ENCODE data around the gene CCNI.
"Not testable (repeated sequence)": the region's sequence is repeated elsewhere in the genome, so short reads cannot be mapped to it uniquely, and the experiment has no call there.

CCNI gene

DNA sequence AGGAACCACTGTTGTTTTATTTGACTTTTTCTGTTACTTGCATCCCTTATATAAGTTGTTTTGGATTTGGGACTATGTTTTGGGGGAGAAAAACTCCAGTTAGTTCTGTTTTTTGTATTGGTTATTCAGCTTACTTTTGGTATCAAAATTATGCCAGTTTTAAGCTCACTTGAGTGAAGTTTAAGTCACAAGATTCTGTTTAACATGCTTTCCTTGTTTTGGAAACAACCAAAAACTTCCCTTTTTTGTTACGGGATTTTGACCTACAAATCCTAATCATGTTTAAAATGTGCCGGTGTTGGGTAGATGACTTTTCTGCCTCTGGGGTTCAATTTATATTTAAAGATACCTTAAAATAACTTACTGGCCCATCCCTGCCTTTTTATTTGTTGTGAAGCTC is 36.0 kb downstream of the CCNI start:
- no peak for DNase-seq (ENCODE audit: low spot score)

DNA sequence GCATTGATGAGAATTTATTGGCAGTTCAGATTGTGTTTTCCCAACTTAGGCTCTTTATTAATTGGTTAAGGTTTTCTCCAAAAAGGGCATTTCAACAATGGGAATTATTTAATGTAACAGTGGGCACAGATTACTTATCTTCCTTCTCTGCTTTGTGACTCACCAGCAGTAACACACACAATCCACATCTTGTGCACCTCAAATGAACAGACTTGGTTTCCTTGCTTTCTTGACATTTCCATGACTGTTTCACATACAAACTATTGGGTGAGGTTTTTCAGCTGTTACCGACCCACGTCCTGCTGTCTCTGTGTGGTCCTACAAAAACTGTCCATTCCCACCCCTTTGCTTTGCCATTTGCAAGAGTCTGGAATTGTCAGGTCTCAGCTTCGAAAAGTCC is 38.1 kb downstream of the CCNI start:
- DNase-seq (ENCODE audit: low spot score), result no peak

DNA sequence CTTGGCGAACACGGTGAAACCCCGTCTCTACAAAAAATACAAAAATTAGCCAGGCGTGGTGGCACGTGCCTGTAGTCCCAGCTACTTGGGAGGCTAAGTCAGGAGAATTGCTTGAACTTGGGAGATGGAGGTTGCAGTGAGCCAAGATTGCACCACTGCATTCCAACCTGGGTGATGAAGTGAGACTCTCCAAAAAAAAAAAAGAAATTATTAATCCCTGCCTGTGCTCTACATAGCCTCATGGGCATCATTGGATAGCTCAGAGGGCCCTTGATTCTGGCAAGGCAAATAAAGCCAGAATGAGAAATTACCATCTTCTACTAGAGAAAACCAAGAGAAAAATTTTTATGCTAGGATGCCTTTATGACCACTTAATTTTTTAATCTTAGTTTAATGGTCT is 38.6 kb downstream of the CCNI start:
- not testable (repeated sequence) for DNase-seq (ENCODE audit: low spot score)

DNA sequence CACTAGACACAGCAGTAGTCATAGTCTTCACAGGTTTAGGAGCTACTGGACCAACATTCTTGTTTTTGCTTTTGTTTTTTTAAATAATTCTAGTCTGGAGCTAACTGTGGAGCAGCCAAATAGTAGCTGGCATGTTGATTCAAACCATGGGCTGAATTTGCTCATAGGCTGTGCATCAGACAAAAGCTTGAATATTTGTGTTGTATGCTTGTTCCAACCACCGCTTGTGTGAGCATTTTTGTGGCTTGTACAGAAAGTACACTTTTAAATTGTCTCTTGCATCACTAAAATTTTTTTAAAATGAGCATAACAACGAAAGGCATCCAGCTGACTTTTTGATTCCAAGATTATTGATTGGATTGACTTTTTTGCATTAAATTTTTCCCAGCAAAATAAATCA is 39.6 kb downstream of the CCNI start:
- DNase-seq (ENCODE audit: low spot score), result no peak

DNA sequence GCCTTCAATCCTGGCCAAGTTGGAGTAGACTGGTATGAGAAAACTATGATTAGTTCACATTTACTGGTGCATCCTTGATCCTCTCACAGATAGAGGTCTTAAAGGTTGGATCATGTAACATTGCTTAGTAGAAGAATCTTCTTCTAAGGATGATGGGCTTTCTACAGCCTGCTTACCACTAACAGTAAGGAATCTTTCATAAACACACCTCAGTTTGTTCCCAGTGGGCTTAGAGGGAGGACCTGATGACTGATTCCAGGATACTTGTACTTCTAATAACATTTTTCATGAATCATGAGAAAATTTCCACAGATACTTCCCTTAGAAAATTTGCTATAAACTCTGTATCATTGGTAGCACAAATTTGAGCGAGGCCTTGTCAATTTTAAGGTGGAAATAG is 40.6 kb downstream of the CCNI start:
- no peak for DNase-seq (ENCODE audit: low spot score)

DNA sequence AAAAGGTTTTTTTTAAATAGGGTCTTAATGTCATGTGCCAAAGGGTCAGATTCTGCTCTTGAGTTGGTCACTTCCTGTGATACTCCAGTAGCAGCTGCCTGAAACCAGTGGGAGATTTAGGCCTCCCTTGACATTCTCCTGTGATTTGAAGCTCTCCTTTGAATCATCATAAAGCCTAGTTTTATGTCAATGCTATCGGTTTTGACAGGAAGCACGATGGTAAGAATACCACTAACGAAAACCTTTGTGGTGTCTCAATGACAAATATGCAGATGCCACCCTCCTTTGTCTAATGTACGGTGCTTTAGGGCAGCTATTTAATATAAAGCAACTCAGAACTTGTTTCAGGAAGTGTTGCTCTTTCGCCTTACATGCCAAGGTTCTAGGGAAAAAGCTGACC is 44.2 kb downstream of the CCNI start:
- DNase-seq (ENCODE audit: low spot score), result no peak

DNA sequence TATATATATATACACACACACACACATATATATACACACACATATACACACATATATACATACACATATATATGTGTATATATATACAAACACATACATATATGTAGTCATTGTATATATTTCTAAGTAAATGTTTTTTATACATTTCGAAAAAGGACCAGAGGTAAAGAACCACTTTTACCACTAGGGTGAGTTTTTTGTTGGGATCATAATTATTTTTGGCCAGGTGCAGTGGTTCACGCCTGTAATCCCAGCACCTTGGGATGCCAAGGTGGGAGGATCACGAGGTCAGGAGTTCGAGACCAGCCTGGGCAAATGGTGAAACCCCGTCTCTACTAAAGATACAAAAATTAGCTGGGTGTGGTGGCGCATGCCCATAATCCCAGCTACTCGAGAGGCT is 46.0 kb downstream of the CCNI start:
- DNase-seq (ENCODE audit: low spot score), result not testable (repeated sequence)

DNA sequence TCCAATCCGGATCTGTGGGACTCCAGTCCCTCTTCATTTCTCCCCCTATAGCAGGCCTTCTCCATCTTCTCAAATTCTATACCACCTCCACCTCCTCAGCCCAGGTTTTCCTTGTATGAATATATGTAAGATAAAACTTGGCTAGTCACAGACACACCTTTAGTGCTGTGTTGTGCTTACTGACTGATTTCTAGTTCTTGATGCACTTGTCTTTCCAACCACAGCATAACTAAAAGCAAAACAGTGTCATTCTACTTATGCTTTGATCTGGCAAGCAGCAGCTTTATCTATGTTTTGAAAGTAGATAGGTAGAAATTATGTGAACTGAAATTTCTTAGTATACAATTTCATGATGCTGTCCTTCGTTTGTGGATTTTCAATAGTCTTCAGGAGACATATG is 47.5 kb downstream of the CCNI start:
- no peak for DNase-seq (ENCODE audit: low spot score)

DNA sequence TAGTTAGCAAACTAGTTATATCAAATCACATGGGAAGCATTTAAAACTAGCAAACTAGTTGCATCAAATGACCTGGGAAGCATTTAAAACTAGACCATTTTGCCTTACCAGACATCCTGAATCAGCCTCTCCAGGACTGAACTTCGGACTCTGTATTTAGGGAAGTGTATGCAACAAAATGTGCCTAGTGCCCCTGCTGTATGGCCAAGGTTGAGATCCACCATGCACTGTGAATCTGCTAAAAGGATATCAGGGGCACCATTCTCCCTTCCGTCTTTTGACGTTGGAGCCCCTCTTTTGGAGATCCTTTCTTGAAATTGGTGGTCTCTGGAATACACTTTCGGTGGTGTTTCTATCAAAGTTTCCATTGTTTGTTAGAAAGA is 49.5 kb downstream of the CCNI start:
- DNase-seq (ENCODE audit: low spot score), result no peak

DNA sequence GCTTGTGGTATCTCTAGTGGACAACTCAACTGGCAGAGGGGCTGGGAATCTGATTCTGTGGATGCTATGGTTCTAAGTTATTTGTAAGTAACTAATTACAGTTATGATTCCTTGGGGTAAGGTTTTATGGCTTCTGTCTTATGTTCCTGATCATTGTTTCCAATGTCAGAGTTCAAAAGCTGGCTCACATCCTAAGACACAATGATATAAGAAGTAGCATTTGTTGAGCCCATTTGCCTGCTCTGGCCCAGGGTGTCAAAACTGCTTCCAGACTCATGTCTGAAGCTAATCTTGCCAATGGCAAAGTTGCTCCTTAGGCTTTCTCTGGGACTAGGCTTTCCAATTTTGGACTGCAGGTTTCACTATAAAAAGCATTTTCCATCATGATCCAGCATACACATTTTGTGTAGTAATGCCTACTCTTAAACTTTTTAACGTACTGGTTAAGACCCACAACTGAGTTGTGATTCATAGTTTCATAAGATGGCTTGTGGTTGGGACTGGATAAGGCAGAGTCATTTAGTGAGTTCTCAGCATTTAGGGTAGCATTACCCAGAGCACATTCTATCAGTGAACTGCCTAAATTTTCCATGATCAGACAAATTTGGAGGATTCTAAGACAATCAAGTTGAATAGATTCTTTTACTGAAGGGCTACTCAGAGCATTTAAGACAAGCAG is 50.0 kb downstream of the CCNI start:
- DNase-seq (ENCODE audit: low spot score), result no peak

DNA sequence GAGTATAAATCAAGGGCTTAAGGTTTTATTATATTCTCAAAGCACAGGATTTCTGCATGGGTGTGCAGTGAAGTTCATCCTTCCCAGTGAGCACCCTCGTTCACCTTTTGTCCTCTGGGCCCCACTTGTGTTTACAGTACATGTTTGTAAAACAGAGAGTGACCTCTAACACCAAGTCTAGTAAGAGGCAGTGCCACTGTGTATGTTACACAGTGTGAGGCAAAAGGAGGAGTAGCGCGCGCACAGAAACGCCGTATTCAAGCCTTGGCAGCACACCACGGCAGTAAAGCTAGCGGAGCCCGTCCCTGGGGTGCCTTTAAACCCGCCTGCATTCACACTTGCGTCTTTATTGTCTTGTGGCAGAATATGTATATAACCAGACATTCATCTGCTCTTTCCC is 51.9 kb downstream of the CCNI start:
- DNase-seq (ENCODE audit: low spot score), result no peak

DNA sequence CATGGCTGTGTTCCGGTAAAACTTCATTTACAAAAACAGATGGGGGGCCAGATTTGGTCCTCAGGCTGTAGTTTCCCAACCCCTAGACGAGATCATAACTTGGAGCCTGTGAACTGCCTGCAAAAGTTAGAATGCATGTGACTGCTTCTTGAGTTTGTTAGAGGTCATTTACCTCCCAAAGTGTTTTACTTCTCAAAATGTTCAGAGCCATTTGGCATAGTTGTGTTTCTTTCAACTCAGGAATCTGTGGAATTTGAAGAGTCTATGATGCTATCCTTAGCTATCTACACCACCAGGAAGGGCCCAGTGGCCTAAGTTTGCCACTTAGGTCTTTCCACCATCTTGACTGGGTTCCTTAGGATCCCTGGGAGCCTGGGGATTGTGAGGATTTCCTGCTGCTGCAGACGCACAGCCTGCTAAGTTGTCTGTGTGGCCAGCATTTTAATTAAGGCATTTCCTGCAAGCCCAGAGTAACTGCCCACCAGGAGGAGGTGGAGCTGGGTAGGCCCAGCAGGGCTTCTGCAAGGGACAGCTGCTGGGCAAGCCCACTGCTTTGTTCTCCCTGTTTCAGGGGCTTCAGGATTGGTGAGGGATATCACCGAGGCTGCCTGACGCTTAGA is 53.1 kb downstream of the CCNI start:
- no peak for DNase-seq (ENCODE audit: low spot score)

DNA sequence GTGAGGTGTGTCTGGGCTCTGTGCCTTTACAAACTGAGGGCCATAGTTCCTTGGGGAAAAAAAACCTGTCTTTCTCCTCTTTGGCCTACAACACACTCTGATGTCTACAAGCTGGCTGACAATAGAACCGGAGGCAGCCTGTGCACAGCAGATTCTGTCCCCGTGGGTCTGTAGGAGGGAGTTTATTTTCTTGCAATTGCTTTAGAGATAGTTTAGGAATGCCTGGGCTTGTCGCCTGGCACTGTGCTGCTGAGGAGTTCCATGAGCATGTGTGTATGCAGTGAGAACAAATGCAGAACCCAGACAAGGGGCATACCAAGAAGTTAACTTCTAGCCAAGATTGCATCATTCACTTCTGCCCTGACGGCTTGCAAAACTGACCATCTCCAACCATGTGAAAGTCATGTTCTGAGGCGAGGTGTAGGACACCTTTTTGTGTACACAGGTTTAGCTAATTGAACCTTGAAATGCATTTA is 54.1 kb downstream of the CCNI start:
- no peak for DNase-seq (ENCODE audit: low spot score)

DNA sequence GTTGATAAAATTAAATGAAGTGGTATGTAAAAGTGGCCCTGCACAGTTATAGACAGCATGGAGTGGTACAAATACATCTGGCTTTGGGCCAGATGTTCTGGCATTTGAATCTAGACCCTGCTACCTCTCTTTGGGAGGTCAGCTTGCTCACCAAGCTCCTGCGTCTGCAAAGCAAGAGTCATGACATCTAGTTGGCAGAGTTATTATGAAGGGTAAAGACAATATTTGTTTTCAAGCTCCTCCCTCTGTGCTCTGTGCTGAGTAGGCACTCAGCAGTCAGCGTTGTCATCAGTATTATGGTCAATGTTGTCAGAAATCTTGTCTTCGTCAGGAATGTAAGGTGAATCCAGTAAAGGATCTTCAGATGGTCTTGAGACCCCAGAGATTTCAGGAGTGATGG is 55.8 kb downstream of the CCNI start:
- no peak for DNase-seq (ENCODE audit: low spot score)

DNA sequence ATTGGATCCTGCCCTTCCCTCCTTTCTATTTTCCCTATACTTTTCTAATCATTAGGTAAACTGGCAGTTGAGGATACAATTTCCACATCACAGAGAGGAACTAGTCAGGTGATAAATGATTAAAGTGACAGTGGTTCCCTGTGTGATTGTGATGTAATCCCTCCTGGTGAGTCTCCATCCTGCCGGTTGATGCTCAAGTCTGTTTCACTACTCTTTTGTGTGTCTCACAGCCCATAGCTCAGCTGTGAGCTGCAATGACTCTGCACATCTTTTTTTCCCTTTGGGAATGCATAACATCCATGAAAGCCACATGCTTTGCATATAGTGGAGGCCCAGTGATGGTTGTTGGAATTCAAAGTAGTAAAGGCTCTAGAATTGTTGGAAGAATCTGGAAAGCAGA is 60.4 kb downstream of the CCNI start:
- DNase-seq (ENCODE audit: low spot score), result peak; percentile 37

DNA sequence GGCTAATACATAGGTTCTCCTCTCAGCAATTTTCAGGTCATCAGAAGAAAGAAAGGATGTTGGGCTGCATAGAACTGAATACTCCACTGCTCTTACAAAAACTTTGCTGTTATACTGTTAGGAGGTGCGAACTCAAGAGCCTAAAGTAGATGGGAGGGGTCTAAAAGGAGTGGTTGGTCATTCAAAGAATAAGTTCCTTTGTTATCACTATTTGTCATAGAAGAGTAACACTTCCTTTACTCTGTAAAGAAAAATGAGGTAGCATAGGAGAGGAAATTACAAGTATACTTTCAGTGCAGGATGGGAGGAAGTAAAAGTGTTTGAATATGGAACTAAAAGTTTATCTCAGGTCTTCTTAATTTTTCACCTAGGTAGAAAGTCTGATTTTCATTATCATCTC is 61.5 kb downstream of the CCNI start:
- DNase-seq (ENCODE audit: low spot score), result no peak

DNA sequence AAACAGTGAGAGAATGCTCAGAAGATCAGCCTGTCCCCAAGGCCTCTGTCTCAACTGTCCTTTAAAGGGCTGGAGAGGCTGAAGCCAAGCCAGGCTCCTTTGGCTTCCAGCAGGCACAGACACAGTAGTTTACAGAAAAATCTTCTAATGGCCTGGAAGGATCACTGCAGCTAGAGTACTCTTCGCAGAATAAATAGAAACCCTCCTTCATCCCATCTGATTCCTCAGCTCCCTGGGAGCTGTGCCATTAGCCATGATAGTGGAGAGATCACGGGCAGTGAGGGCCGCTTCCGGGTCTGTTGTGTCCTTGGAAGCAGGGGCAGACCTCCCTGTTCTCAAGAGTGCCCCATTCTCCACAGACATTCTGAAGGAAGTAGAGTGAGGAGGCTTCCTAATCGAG is 63.1 kb downstream of the CCNI start:
- DNase-seq (ENCODE audit: low spot score), result no peak

DNA sequence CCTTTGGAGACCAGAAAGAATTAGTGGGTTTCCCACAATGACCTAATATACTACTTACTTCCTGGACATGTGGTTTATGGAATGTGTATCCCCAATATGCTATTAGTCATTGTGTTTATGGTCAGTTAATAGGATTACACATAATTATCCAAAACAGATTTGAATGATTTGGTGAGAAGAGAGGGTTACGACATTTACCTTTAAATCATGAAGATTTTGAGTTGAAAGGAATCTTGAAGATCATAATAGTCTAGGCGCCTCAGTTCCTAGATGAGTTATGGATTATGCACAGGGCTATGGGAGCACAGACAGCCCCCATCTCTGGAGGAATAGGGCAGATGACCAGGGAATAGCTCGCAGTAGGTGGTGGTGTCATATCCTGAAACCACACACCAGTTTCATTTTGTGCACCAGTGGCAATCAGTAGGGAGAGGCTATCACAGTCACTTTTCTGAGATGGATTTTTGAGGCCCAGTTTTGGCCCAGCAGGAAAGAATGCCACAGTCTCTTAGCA is 64.9 kb downstream of the CCNI start:
- peak; percentile 47 for DNase-seq (ENCODE audit: low spot score)

DNA sequence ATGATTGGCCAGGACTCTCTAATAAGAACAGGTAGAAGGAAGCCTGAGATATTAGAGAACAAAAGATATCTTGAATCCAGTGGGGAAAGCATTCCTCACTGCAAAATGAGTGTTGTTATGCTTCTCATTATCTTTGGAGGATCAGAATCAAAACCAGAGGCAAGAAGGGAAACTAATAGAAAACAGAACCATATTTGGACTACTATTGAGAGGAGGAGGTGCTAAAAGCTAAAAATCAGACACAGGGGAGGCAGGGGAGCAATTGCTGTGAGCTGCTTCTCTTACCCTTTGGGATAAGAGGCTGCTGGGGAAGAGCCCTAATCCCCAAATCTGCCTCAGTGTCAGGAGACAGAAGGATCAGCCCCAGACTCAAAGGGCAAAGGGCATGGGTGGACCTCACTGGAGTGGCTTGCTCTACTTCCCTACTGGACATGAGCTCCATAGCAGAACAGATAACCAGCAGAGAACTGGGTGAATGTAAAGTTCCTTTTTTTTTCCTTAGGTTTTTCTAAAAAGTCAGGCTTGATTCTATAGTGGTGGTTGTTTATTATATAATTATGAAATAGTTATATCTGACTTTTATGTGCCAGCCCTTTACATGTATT is 66.2 kb downstream of the CCNI start:
- DNase-seq (ENCODE audit: low spot score), result no peak

DNA sequence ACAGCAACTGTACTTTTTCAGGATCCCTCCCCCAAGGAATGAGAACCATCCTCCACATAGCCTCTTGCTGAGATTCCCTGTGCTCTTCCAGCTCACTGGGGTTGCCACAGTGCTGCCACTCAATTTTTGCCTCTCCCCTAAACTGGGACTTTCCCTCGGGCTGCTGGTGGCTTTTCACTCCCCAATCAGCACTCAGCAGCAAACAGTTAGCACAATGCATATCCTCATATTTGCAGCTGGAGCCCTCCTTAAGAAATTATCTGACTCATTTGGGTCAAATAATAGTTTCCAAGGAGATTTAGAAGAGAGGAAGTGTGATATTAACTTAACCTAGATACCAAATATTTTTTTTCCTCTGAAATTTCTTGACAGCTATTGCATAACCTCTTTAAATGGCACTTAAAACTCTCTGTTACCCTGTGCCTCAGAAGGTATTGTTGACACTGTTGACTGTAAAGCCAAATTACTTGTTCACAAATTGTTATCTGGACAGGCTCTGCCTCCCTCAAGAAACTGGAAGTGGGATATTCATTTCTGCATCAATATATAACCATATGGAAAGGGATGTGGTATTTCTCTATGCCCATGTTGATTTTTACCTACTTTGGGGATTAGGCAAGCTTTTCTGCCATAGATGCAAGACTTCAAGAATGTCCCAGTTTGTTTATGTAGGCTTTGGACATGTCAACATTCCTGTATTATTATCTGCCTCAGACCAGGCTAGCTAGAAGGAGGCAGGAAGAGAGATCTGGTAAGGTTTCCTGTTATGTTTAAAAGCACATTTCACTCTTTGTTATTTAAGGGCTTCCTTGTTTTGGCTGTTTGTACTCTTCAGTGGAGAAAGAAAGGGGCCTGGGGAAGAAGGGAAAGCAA is 68.2 kb downstream of the CCNI start:
- no peak for DNase-seq (ENCODE audit: low spot score)

DNA sequence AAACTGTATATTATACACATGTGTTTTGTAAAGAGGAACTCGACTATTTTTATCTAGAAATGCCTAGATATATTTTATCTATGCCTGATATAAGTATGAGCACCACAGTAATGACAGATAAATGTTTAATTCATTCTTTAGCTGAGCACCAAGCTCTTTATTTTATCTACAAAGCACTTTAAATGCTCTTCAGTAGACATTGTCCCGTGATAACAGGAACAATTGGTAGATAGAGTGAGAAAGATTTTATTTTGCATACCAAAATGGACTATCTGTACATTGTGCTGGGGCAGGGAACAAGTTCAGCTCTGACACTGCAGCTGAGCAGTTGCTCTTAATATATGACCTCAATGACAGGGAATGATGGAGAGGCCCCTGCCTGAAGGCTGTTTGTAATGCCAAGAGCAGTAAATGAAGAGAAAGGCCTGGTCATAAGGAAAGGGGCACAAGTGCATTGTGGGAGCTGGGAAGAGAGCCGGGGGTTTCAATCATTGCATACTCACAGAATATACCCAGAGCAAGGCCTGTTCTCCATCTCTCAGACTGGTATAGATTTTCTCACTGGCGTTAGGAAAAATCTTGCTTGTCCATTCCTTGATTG is 68.9 kb downstream of the CCNI start:
- no peak for DNase-seq (ENCODE audit: low spot score)

DNA sequence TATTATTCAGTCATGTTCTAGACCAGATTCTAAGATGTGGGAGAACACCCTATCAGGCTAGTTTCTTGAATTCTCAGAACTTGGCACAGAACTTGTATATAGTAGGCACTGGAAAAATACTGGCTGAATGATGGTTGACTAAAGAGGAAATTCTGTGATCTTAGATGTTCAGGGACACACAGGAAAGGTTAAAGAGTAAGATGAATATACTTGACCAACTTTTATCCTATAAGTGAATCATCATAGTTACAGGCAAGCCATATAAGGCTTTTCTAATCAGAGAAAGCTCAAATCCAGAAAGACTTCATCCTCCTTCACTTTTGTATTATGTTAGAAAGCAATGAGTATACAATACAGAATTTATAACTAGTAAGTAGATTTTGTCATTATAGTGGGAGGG is 72.4 kb downstream of the CCNI start:
- no peak for DNase-seq (ENCODE audit: low spot score)

All from RKO (cell line).